Cerebellar nuclear complex (tissue), 1 donor: Measurements from ENCODE around the gene PRKD1.
"Not testable (repeated sequence)": the region's sequence is repeated elsewhere in the genome, so short reads cannot be mapped to it uniquely, and the experiment has no call there.

Experiments used
- DNase-seq, 2 experiments: peaks; one replicate each; lab custom pipeline; 2025; lab: John Stamatoyannopoulos, UW

PRKD1 gene

DNA sequence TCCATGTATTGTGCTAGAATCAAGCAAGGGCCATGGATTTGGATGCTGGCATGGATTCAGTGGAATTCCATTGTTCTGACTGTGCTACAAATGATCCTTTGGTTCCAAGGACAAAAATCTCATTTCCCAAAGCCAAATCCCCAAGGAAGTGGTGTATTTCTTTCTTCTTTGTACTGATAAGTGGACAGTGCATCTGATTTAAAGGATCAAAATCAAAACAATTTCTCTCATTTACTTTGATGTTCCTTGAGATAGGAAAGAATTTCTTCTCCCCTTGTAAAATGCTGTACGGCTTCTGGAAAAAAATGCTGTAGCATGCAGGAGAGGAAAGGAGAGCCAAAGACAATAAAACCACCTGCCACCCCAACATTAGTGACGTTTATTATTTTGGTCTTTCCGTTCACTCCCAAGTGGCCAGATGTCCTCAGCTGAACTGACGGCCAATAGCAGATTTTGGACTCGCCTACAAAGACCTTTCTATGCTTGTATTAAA, 185.7 kb downstream of the PRKD1 start:
- no peak for DNase-seq

DNA sequence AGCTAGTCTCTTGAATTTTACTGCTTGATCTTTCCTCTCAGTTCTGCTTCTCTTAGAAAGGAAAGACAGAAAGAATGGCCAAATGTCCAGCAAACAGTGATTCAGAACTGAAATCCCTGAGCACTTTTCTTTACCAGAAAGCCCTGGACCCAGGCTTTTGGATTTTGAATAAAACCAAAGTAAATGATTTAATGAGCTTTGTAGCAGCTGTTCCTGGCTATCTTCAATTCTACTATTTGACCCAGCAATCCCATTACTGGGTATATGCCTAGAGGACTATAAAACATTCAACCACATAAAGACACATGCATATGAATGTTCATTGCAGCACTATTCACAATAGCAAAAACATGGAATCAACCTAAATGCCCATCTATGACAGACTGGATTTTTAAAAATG, 187.2 kb downstream of the PRKD1 start:
- no peak for DNase-seq

DNA sequence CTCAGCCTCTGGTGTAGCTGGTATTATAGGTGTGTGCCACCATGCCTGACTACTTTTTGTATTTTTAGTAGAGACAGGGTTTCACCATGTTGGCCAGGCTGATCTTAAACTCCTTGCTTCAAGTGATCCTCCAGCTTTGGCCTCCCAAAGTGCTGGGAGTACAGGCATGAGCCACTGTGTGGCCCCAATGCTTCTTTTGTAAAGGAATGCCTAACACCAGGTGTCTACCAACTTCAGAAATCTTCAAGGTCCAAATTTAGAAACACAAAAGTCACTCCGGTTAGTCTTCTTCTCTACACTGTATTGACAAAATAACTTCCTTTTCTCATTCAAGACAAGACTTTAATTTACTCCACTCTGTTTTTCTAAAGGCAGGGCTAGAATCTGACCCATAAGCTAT, 188.7 kb downstream of the PRKD1 start:
- no peak for DNase-seq

DNA sequence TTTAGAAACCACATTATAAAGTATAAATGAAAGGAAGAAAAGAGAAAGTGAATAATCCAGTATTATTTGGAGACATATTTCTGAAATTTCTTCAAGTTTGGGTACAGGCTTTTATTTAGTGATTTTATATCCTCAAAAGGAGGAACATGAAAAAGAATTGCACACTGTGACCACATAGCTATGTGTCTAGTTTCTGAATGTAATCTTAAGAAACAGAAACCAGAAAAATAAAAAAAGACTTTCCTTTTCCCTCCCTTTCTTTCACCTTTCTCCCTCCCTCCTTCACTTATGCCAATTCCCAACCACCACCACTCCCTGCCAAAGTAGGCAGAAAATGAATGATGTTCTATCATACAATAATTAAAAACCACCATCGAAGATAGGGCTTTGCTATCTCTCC, 189.6 kb downstream of the PRKD1 start:
- no peak for DNase-seq

DNA sequence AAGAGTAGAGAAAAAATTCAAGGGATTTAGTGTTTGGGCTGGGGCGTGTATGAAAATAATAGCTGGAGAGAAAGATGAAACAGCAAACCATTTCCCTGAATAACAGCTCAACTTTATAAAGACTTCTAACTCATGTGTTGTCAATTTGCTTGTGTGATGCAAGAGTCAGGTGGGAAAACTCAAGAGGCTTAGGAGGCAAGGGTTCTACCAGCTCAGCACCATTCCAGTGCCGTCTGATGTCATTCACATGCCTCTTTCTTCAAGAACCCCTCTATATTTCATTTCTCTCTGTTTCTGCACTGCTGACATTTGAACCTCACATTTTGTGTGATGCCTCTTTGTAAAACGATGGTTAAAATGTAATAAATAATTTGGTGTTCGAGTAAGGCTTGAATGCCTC, 192.2 kb downstream of the PRKD1 start:
- no peak for DNase-seq

DNA sequence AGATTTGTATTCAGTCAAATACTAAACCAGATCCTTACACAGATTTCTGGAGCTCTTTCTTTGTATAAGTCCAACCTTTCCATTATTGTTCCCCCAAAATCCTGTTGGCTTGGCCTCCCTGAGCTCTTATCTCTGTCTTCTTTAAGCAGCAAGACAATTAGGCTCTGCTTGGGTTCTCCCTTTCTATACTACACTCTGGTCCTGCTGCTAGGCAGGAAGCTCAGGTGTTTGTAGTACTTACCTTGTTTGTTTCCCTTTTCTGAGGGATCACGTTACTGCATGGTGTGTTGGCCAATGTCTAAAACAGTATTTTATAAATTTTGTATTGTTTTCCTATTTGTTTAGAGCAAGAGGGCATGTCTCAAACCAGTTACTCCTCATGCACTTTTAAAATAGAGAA, 192.9 kb downstream of the PRKD1 start:
- DNase-seq: no peak

DNA sequence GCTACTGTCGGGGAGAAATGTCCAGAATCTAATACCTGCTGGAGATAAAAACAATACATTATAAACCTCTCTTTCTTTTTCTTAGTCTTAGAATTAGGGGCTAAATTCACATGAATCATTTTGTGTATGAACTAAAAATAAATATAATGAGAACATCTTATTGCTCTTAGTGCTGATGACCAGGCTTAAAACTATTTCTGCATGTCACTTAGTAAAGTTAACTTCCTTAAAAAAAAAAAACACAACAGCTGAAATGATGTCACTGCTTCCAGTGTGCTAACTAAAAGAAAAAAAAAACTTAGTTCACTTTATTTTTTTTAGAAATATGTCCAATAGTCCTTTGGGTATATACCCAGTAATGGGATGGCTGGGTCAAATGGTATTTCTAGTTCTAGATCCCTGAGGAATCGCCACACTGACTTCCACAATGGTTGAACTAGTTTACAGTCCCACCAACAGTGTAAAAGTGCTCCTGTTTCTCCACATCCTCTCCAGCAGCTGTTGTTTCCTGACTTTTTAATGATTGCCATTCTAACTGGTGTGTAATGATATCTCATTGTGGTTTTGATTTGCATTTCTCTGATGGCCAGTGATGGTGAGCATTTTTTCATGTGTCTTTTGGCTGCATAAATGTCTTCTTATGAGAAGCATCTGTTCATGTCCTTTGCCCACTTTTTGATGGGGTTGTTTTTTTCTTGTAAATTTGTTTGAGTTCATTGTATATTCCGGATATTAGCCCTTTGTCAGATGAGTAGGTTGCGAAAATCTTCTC, 200.9 kb downstream of the PRKD1 start:
- DNase-seq: not testable (repeated sequence)

DNA sequence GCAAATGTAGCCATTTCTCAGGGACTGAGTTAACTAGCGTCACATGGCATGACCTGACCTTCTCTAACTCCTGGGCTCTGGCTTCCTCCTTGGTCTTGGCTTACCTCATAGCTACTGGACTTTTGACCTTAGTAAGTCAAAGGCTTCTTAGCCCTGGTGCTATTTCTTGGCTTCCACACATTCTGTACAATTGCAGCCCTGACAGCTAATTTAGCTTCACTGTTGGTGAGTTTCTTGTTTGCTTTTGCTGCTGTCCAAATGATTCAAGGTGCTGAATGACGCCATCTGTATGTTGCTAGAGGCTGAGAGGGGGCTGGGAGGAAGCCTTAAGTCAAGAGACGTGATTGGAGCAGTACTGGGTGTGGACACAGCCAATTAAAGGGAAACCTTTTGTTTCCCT, 202.7 kb downstream of the PRKD1 start:
- DNase-seq: no peak

DNA sequence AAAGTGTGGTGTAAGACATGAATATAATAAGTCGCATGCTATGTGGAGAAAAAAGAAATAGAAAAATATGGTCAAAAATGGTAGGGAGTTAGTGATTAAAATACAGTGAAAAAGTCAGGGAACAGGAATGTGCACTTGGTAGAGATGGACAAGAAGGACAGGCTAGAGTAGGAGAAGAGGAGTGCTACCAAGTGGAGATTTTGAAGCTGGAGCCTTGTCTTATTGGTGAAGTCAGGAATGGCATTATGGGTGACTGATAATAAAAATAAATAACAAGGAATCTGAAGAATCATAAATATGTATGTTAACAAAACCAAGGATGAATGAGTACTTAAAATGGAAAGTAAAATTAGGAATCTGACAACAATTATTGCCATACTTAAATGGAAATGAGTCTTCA, 204.8 kb downstream of the PRKD1 start:
- DNase-seq: no peak

DNA sequence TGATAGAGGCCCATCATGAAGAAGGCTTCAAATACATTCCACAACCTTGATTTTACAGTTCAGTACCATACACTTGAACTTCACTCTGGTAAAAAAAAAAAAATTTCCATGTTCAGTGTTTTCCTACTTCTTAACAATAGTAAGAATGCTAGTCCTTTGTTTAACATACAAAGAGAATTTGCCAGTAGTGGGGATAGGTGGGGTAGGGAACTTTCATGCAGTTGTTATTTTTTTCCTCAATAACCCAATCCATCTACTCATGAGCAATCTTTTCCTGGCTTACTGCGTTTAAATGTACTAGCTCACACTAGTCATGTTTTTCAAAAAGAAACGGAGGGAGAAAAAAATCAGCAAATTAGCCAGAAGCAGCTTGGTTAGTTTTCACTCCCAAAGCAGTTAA, 206.1 kb downstream of the PRKD1 start:
- no peak for DNase-seq

DNA sequence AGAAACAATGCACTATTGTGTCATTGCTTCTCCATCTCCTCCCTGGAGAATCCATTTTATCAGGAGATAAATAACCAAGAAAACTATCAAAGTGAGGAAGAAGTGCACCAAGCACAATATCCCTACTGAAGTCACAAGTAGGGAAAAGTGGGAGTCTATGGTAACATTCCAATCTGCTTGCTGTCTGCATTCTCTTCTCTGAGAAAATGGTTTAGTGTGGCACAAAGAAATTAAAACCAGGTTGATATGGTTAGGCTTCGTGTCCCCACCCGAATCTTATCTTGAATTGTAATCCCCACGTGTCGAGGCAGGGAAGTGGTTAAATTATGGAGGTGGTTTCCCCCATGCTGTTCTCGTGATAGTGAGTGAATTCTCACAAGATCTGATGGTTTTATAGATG, 209.7 kb downstream of the PRKD1 start:
- no peak for DNase-seq

DNA sequence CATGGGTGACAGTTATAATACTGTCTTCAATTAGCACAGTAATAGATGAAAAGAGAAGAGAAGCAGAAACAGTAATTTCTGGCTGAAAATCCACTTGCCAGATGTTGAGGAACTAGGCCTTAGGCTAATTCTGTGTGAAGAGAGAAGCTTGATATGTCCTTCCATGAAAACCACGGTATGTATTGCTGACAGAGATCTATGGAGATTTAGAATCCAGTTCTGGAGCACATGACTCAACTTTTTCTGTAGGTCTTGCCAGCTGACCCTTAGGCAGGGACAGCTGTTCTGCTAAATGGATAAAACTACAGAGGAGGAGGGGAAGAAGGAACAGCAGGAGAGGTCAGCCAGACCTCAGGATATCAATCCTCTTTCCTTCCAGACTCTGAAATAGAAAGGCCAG, 211.5 kb downstream of the PRKD1 start:
- no peak for DNase-seq

DNA sequence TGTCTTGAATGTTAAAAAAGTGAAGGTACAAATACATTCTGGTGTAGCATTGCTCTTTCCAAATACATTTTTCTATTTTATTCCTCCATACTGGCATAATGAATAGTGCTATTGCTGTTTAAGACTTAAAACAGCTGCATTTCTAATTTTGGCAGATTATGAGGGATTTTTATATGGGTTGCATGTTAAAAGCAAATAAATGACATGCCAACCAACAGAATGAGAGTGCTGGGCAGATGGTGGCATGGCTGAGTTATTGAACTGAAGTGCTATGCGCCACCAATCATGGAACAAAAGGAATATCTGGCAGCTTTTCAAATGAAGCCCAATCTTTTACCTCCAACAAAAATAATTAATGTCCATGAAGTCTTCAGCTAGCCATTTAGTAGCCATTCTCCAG, 215.0 kb downstream of the PRKD1 start:
- DNase-seq: no peak

DNA sequence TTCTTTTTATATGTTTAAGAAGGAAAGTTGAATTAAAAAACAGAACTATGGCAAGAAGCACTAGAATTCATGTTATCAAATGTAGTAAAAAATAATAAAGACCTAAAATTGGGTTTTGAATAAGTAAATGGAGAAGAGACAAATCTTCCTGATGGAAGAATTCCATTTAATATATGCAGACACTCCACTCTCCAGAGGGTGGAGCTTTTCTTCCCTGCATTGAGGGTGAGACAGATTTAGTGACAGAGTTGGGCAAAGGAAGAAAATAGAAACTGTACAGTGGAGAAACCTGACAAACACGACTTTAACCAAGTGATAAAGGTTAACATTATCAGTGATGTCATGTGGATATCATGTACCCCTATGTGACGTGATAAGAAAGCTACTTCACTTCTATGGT, 217.6 kb downstream of the PRKD1 start:
- no peak for DNase-seq

DNA sequence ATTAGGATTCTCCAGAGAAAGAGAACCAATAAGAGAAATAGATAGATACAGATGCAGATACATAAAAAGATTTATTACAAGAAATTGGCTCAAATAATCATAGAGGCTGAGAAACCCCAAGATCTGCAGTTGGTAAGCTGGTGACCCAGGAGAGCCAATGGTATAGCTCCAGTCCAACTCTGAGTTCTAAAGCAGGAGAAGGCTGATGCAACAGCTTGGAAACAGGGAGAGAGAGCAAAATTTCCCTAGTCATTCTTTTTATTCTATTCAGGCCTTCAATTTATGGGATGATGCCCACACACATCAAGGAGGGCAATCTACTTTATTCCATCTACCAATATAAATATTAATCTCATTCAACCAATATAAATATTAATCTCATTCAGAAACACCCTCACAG, 218.2 kb downstream of the PRKD1 start:
- DNase-seq: no peak

DNA sequence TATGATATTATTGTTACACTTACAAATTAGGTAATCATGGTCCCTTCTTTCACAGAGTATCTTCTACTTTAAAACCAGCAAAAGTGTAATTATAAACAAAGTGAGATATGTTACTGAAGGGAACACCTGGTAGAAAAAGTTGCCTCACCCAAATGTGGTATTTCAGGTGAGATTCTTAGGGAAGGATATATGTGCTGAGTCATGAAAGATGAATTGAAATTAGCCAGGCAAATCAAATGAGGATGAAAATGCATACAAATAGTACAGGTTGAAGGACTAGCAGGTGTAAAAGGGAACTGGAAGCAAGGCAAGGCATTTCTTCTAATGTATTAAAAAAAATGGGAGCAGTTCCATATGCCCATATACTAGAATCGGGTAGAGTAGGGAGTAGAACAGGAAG, 220.9 kb downstream of the PRKD1 start:
- no peak for DNase-seq

DNA sequence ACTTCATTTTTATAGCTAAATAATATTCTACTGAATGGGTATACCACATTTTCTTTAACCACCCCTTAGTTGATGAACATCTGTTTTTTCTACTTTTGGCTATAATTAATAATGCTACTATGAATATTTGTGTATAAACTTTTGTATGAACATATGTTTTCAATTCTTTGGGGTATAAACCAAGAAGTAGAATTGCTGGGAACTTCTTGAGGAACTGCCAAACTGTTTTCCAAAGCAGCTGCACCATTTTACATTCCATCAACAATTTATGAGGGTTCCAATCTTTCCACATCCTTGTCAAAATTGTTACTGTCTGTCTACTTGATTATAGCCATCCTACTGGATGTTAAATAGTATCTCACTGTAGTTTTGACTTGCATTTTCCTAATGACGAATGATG, 221.8 kb downstream of the PRKD1 start:
- no peak for DNase-seq

DNA sequence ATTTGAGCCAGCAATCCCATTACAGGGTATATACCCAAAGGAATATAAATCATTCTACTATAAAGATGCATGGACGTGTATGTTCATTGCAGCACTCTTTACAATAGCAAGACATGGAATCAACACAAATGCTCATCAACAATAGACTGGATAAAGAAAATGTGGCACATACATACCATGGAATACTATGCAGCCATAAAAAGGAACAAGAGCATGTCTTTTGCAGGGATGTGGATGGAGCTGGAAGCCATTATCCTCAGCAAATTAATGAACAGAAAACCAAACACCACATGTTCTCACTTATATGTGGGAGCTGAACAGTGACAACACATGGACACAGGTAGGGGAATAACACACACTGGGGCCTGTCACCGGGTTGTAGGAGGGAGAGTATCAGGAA, 238.1 kb downstream of the PRKD1 start:
- not testable (repeated sequence) for DNase-seq

DNA sequence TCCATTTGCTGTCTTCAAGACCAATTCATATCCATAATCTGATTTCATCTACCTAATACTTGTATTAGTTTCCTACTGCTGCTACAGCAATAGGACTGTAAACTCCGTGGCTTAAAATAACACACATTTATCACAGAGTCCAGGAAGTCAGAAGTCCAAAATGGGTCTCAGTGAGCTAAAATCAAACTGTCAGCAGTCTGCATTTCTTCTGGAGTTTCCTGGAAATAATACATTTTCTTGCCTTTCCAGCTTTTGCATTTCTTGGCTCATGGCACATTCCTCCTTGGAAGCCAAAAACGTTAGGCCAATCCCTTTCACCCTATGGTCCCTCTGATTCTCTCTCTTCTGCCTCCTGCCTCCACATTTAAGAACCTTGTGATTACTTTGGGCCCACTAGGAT, 239.8 kb downstream of the PRKD1 start:
- no peak for DNase-seq

DNA sequence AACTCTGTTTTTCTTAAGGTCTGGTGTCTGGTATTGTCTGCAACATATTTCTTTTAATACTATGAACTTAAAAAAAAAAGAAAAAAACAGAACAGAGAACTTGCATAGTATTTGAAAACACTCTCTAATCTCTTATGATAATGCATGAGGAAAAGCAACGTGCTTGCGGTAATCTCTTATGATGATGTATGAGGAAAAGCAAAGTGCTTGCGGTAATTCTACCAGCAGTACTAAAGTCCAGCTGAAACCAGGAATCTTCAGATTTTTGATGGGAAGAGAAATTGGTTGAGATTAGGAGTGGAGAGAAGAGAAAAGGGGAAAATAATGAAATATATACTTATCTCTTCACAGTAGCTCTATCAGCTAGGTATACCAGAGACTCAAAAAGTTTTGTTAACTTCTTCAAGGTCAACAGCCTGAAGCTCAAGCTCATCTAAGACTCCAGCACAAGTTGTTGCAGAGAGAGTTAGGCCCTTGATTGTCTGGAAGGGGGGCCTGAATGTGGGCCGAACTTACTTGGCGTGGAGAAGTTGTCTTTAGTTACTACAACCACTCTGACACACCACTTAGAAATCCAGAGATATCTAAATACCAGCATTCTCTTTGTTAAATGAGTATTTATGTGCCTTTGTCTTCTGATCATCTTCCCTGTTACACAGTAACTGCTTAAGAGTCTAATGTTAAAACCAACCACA, 240.4 kb downstream of the PRKD1 start:
- no peak for DNase-seq

DNA sequence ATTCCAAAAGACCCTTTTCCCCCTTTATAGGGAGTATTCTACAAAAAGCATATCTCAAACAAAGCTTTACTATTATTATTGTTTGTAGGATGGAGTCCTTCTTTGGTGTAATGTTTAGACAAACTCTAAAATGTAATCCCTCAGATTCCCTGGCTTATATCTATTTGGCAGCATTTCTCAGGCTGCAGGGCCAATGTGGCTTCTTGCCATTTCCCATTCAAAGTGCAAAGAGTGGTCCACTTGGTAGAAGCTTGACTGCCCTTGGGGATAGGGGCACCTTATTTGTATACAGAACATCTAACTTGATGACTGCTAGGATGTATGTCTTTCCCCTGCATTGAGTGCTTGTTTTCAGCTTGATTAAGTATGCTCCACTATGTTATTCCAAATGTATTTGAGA, 242.7 kb downstream of the PRKD1 start:
- DNase-seq: no peak

DNA sequence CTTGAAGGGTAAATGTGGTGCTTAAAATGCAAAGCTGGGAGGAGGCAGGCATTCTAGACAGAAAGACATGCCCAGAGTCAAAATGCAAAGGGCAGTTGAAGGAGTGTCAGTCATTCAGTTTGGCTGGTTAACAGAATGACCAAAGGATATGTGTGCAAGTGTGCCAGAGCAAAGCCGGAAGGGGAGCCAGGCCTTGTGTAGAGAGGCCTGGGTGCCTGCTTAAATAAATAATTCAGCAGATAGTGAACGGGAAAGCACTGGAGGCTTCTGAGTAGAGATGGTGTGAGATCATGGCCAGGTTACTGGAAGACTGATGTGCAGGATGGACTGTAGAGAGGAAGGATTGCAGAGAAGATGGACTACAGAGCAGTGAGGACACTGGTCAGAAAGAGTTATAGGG, 244.9 kb downstream of the PRKD1 start:
- DNase-seq: no peak

DNA sequence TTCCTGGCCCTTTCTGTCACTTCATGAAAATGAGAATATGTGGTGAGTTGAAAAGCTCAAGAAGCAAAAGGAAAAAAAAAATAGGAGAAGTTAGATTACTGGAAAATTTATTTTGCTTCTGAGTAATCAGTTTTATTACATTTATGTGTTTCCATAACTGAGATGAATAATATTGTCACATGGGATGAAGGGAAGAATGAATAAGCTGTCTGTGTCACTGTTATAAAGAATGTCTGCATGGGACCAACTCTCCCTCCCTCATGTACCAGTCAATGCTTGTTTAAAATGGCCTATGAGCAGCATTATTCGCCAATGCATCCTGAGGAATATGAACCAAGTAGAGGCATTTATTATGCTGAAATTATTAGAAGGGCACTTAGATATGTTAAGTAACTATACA, 246.3 kb downstream of the PRKD1 start:
- DNase-seq: no peak
